ENCODE results near the gene ZNF587B. TPM values are rescaled to one million over a fixed set of nuclear protein-coding genes. Genes with fewer than 3 reads are reported as not detected.
"Not testable (repeated sequence)": the region's sequence is repeated elsewhere in the genome, so short reads cannot be mapped to it uniquely, and the experiment has no call there.

Gene ZNF587B
- total RNA-seq, 1 donor from 2014 or later = 35.1 TPM

DNA sequence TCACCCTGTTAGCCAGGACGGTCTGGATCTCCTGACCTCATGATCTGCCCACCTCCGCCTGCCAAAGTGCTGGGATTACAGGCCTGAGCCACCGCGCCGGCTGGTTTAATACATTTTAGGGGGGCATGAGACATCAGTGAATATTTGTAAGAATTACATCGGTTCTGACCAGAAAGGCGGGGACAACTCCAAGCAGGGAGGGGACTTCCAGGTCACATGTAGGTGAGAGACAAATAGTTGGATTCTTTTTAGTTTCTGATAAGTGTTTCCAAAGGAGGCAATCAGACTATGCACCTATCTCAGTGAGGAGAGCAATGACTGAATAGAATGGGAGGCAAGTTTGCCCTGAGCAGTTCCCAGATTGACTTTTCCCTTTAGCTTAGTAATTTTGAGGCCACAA is 11.7 kb upstream of the ZNF587B start:
- no peak for DNase-seq (ENCODE audit: low read depth)

GRCh38 chr19:57819475-57820148 is 10.5 kb upstream of the ZNF587B start:
- peak; percentile 95 for DNase-seq (ENCODE audit: low read depth)

DNA sequence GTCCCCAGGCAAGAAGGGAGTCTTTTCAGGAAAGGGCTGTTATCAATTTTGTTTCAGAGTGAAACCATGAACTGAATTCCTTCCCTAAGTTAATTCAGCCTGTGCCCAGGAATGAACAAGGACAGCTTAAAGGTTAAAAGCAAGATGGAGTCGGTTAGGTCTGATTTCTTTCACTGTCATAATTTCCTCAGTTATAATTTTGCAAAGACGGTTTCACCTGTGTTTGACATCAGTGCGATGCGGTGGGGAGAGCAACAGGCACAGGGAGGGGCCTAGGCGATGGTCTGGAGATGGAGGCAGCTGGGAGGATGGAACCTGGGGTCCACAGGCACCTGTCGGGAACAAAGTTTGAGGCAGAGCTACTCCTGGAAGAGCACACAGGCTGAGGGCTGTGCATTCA is 9.5 kb upstream of the ZNF587B start:
- no peak for DNase-seq (ENCODE audit: low read depth)

DNA sequence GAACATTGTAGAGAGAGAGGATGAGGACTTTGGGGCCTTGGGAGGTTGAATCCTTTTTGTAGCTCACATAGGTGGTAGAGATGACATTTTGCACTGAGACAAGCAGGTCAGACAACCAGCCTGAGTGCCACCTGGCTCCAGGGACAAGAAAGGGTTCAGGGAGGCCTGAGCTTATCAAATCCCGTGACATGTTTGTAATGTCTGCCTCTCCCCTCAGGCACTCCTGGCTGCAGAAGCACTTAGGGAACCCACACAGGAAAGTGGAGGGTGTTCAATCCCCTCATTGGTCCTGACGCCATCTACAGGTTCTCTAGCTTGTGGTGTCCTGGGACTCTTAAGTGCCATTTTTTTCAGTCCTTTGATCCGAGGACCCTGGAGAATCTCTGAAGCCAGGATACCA is 9.0 kb upstream of the ZNF587B start:
- not testable (repeated sequence) for DNase-seq (ENCODE audit: low read depth)

DNA sequence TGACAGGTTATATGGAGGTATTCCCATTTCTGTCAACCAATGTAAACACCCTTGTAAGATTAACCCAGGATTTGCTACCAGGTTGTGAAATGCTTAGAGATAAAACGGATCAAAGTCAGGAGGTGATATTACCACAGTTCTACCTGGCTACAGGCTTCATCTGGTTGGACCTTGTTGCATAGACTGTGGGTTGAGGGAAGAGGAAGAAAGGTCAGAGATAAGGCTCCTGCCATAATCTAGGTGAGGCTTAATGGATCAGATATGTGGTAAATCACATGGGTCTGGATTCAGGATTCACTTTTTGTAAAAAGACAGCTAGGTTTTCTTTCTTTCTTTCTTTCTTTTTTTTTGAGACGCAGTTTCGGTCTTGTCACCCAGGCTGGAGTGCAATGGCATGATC is 8.6 kb upstream of the ZNF587B start:
- DNase-seq (ENCODE audit: low read depth) = not testable (repeated sequence)

GRCh38 chr19:57823155-57823554 is 6.9 kb upstream of the ZNF587B start:
- DNase-seq (ENCODE audit: low read depth) = not testable (repeated sequence)

- DNase-seq (ENCODE audit: low read depth) = not testable (repeated sequence)
Measured at GRCh38 chr19:57823608-57824007, 6.5 kb upstream of the ZNF587B start.

- DNase-seq (ENCODE audit: low read depth) = no peak
Measured at GRCh38 chr19:57825511-57825910, 4.6 kb upstream of the ZNF587B start.

DNA sequence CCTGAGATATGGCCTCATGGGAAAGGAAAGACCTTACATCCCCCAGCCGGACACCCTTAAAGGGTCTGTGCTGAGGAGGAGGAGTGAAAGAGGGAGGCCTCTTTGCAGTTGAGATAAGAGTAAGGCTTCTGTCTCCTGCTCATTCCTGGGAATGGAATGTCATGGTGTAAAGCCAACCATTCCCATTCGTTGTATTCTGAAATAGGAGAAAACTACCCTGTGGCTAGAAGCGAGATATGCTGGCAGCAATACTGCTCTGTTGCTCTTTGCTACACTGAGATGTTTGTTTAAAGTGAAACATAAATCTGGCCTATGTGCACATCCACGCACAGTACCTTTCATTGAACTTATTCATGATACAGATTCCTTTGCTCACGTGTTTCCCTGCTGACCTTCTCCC is 783 bp upstream of the ZNF587B start:
- no peak for DNase-seq (ENCODE audit: low read depth)

- not testable (repeated sequence) for DNase-seq (ENCODE audit: low read depth)
Measured at GRCh38 chr19:57836991-57837390, 6.9 kb downstream of the ZNF587B start.

- DNase-seq (ENCODE audit: low read depth) = not testable (repeated sequence)
Measured at GRCh38 chr19:57838622-57839191, 8.6 kb downstream of the ZNF587B start.

DNA sequence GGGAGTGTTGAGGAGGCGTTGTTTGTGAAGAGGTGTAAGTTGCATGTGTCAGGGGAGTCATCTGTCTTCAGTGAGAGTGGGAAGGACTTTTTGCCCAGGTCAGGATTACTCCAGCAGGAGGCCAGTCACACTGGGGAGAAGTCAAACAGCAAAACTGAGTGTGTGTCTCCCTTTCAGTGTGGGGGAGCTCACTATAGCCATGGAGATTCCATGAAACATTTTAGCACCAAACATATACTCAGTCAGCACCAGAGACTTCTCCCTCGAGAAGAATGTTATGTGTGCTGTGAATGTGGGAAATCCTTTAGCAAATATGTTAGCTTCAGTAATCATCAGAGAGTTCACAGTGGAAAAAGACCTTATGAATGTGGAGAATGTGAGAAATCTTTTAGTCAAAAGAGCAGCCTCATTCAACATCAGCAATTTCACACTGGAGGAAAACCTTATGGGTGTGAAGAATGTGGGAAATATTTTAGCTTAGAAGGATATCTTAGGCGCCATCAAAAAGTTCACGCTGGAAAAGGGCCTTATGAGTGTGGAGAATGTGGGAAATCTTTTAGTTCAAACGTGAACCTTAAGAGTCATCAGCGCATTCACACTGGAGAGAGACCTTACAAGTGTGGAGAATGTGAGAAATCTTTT is 11.1 kb downstream of the ZNF587B start:
- no peak for DNase-seq (ENCODE audit: low read depth)

DNA sequence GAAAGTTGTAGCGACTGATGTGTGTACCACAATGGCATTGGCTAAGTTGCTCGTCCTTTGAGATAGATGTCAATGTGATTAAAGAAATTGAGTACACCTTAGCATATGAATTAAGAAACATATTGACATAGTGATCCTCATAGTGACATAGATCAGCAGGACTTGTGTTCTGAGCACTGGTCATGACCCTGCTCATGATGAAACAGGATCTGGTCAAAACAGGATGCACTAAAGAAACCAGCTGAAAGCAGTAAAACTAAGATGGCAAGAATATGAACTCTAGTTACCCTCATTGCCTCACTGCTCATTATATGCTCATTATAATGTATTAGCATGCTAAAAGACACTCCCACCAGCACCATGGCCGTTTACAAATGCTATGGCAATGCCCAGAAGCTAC is 17.1 kb downstream of the ZNF587B start:
- DNase-seq (ENCODE audit: low read depth) = not testable (repeated sequence)

- not testable (repeated sequence) for DNase-seq (ENCODE audit: low read depth)
Measured at GRCh38 chr19:57849162-57849665, 19.1 kb downstream of the ZNF587B start.

GRCh38 chr19:57849666-57850473 is 19.8 kb downstream of the ZNF587B start, which contains the start of gene ZNF587:
ZNF587 (plus strand) TSS chr19:57849859; CDS start chr19:57850039, 180 bp downstream.
- DNase-seq (ENCODE audit: low read depth) = peak; percentile 84

DNA sequence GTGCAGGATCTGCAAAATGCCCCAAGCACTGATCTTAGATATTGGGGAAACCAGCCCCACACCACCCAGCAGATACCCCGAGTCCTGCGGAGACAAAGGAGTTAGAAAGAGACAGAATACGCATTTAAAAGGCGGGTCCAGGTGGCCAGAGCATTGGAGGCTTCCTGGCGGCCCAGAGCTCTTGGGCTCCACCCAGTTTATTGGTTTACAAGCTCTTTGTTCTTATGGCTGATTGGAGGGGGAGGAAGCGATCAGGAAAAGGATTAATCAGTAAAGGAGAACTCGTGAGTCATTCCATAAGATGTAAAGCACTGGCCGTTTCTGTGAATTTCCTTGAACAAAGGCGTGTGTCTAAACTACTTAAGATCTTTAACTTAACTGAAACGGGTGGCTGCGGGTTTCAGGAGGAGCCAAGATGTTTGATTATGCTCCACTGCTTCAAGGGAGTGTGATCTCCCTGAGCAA is 20.5 kb downstream of the ZNF587B start:
- DNase-seq (ENCODE audit: low read depth) = peak; percentile 96

- DNase-seq (ENCODE audit: low read depth) = not testable (repeated sequence)
Measured at GRCh38 chr19:57851812-57852603, 21.9 kb downstream of the ZNF587B start.

DNA sequence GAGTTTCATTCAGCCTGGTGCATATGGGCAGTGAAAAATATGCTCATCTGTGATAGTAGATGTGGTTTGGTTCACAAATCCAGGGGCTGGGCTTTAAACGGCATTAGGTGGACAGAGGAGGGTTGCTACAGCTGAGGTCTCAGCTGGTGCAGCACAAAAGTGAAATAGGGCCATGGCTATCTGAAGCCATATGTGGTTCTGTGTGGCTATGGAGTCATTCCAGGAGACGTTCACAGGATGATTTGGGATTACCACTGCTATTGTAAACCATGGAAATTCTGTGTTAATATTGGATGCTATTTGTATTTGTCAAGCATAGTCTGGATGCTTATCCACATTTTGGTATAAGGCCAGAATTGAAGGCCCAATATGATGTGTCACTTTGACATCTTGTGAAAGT is 24.0 kb downstream of the ZNF587B start:
- not testable (repeated sequence) for DNase-seq (ENCODE audit: low read depth)

GRCh38 chr19:57862351-57862750 is 32.3 kb downstream of the ZNF587B start:
- not testable (repeated sequence) for DNase-seq (ENCODE audit: low read depth)

- DNase-seq (ENCODE audit: low read depth) = no peak
Measured at GRCh38 chr19:57867868-57868492, 37.9 kb downstream of the ZNF587B start.
